CD4-positive, alpha-beta T cell (primary cell): ENCODE measurements around the gene SCFD2. TPM values are rescaled to one million over a fixed set of nuclear protein-coding genes. Genes with fewer than 3 reads are reported as not detected.

Source experiments
- ATAC-seq: fragments of 200-7000 bp; cut with Tn5 transposase; one replicate; pipeline ENCODE4 v1.10.0; 2022; ENCODE audit warnings: mild to moderate bottlenecking; ENCODE audit not compliant: poor library complexity
- CTCF ChIA-PET: fragments of 350-600 bp; sonication (Branson Sonifier 250); formaldehyde crosslinking; loops from one replicate; lab custom pipeline; 2021; ENCODE audit warnings: antibody characterized with exemption, inconsistent platforms; lab: Charles Lee
- POLR2A ChIA-PET: fragments of 350-600 bp; sonication (Branson Sonifier 250); formaldehyde crosslinking; loops from one replicate; lab custom pipeline; 2021; ENCODE audit warnings: antibody characterized with exemption, inconsistent platforms; lab: Charles Lee
- DNase-seq, 14 experiments: peaks; one replicate each; pipeline ENCODE4 v3.0.0-alpha.2; 2013 to 2020; ENCODE audit warnings: mixed read lengths in 2 of 14
- H3K27ac ChIP-seq, 2 donors: one replicate each; pipeline versions ENCODE4 v1.5.1 to v1.7.0; 2013; ENCODE audit warnings: low read length in 2 of 2, low read depth in 1 of 2, mild to moderate bottlenecking in 1 of 2
- H3K27me3 ChIP-seq, 2 experiments: 1 replicate in 1 of 2; 2 replicates in 1 of 2; pipeline versions ENCODE4 v1.6.1 to v1.7.0; 2013; ENCODE audit warnings: low read length in 2 of 2, control low read depth in 1 of 2, mild to moderate bottlenecking in 1 of 2, moderate library complexity in 1 of 2; ENCODE audit not compliant: insufficient read depth in 2 of 2, control insufficient read depth in 1 of 2
- H3K36me3 ChIP-seq: one replicate; pipeline ENCODE4 v1.6.1; 2013; ENCODE audit warnings: low read length, control low read depth; ENCODE audit not compliant: insufficient read depth
- H3K4me1 ChIP-seq: one replicate; pipeline ENCODE4 v1.6.1; 2013; ENCODE audit warnings: low read length, control low read depth; ENCODE audit not compliant: insufficient read depth
- H3K4me3 ChIP-seq: one replicate; pipeline ENCODE4 v1.5.1; 2013; ENCODE audit warnings: mild to moderate bottlenecking, low read length, moderate library complexity
- H3K9me3 ChIP-seq, 2 experiments: 1 replicate in 1 of 2; 2 replicates in 1 of 2; pipeline versions ENCODE4 v1.6.1 to v1.7.0; 2013; ENCODE audit warnings: low read length in 2 of 2, mild to moderate bottlenecking in 2 of 2, control low read depth in 1 of 2, moderate library complexity in 1 of 2; ENCODE audit not compliant: control insufficient read depth in 1 of 2, insufficient read depth in 1 of 2
- H3K27ac Mint-ChIP-seq: one replicate; pipeline ENCODE4 v1.8.0; 2020; ENCODE audit warnings: mixed read lengths
- H3K27me3 Mint-ChIP-seq: one replicate; pipeline ENCODE4 v1.8.0; 2021; ENCODE audit warnings: mixed read lengths
- H3K36me3 Mint-ChIP-seq: one replicate; pipeline ENCODE4 v1.8.0; 2021; ENCODE audit warnings: low read depth, mixed read lengths
- H3K4me1 Mint-ChIP-seq: one replicate; pipeline ENCODE4 v1.8.0; 2021; ENCODE audit warnings: low read depth, mixed read lengths
- H3K4me3 Mint-ChIP-seq: one replicate; pipeline ENCODE4 v1.8.0; 2020; ENCODE audit warnings: mild to moderate bottlenecking, mixed read lengths
- H3K9me3 Mint-ChIP-seq: one replicate; pipeline ENCODE4 v1.8.0; 2020; ENCODE audit warnings: mixed read lengths
- intact Hi-C, 2 experiments: fragments of 100-400 bp; cut with DNase I in 1 of 2; cut with micrococcal nuclease in 1 of 2; formaldehyde crosslinking; loops; one replicate each; pipeline versions ENCODE4 v1.15.1 to v1.9.0; 2023 to 2025; cut with DNase I, micrococcal nuclease
- total RNA-seq, 174 experiments: library from RNA in 2 of 174; stranded (reverse) in 2 of 174; gene quantifications; one replicate each; pipeline ENCODE4 v1.2.3 and lab custom pipeline; 2021 to 2026
- TF ChIP-seq, protein P1 (sequence below): fragments of 200-600 bp; IDR thresholded peaks from one replicate; pipeline ENCODE4 v1.8.0; 2022; ENCODE audit warnings: antibody characterized with exemption, mild to moderate bottlenecking

Gene SCFD2
- total RNA-seq, 2 experiments from 2014 or later, result 15.4 to 17.6 TPM

DNA sequence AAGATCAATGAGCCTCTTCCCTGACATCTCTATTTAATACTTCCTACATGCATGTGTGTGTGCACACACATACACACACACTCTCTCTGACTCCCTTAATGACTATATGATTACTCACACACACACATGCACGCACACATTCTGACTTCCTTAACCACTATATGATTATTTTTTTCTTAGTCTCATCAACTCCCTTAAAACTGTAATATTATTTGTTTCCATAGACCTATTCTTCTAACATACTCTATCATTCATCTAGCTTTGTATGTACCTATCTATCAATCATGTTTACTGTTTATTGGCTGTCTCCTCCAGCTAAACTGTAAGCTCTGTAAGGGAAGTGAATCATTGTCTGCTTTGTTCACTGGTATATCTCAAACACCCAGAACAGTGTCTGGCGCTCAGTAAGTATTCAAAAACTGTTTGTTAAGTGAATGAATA lies 267.2 kb downstream of the SCFD2 start:
- POLR2A ChIA-PET, result no interaction called here
- Histone ChIP-seq H3K27ac (no peak overlapping the region), H3K9me3 (peaks cover 3 to 4% of the 10 kb centered on the region in 2 experiments), H3K4me3 (no peak overlapping the region), H3K4me1 (no peaks in the 10 kb centered on the region), H3K36me3 (no peaks in the 10 kb centered on the region), H3K27me3 (no peaks in the 10 kb centered on the region)
- Mint-ChIP-seq H3K4me3 (no peak overlapping the region), H3K4me1 (no peaks in the 10 kb centered on the region), H3K36me3 (peaks cover 57% of the 10 kb centered on the region), H3K9me3 (peaks cover 15% of the 10 kb centered on the region), H3K27me3 (no peaks in the 10 kb centered on the region), H3K27ac (no peak overlapping the region)
- CTCF ChIA-PET, result no interaction called here
- TF ChIP-seq, protein P1, sequence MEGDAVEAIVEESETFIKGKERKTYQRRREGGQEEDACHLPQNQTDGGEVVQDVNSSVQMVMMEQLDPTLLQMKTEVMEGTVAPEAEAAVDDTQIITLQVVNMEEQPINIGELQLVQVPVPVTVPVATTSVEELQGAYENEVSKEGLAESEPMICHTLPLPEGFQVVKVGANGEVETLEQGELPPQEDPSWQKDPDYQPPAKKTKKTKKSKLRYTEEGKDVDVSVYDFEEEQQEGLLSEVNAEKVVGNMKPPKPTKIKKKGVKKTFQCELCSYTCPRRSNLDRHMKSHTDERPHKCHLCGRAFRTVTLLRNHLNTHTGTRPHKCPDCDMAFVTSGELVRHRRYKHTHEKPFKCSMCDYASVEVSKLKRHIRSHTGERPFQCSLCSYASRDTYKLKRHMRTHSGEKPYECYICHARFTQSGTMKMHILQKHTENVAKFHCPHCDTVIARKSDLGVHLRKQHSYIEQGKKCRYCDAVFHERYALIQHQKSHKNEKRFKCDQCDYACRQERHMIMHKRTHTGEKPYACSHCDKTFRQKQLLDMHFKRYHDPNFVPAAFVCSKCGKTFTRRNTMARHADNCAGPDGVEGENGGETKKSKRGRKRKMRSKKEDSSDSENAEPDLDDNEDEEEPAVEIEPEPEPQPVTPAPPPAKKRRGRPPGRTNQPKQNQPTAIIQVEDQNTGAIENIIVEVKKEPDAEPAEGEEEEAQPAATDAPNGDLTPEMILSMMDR, result no peak
- DNase-seq, result no peak
- ATAC-seq, result no peak
- intact Hi-C loops, result no loop called here

DNA sequence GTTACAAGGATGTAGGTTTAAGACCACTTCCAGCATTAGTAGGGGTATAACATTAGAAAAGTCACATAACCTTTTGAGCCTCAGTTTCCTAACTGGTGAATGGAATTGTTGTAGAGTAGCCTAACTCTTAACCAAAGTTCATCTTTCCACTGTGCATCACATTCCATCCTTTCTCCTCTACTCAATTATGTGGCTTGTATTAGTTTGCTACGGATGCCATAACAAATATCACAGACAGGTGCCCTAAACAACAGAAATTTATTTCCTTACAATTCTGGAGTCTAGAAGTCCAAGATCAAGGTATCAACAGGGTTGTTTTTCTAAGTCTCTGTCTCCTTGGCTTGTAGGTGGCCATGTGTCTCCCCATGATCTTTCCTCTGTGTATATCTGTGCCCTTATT lies 271.8 kb downstream of the SCFD2 start:
- Mint-ChIP-seq H3K27me3 (no peaks in the 10 kb centered on the region), H3K9me3 (peaks cover 9% of the 10 kb centered on the region), H3K4me1 (no peaks in the 10 kb centered on the region), H3K4me3 (no peak overlapping the region), H3K36me3 (peaks cover 46% of the 10 kb centered on the region), H3K27ac (no peak overlapping the region)
- Histone ChIP-seq H3K36me3 (no peaks in the 10 kb centered on the region), H3K4me3 (no peak overlapping the region), H3K9me3 (no peaks in the 10 kb centered on the region), H3K27me3 (no peaks in the 10 kb centered on the region), H3K27ac (no peak overlapping the region), H3K4me1 (no peaks in the 10 kb centered on the region)
- intact Hi-C loops, result no loop called here
- ChIA-PET CTCF (no interaction called here), POLR2A (no interaction called here)
- no peak for DNase-seq
- ATAC-seq, result no peak
- TF ChIP-seq, protein P1, result no peak

DNA sequence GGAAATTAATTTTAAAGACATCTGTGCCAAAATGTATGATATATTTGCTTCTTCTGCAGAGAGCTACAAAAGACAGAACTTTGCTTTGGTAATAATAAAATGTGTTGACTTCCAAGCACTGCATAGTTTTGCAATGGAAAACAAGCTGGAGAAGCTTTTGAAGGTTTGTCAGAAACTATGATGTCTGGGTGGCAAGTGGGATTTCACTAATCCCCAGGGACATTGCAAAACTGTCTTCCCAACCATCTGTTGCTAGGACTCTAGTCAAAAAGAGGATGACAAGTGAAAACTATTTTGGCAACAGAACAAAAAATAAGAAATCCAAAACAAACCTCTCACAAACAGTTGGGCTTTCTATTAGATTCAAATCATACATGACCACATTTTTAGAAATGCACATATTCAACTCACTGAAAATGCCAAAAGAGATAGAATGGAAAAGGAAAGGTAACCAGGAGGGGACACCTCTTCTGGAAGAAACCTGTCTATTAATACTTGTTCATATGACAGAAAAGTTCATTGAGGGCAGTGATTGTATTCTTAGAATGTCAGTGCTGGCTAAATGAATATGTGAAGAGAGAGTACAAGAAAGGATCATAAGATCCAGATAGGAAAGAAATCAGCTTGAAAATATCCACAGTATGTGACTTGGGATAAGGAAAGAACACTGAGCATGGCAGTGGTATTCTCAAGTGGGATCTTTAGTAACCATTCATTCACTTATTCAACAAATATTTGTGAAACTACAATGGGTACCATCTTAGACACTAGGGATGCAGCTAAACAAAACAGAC lies 275.7 kb downstream of the SCFD2 start:
- no peaks in the 10 kb centered on the region for H3K36me3 ChIP-seq

More for the DNA sequence above, 275.7 kb downstream of the SCFD2 start:
- peaks cover 65% of the 10 kb centered on the region for H3K36me3 Mint-ChIP-seq
- no peaks in the 10 kb centered on the region for H3K27me3 ChIP-seq
- ChIA-PET POLR2A (no interaction called here), CTCF (no interaction called here)
- H3K27ac Mint-ChIP-seq, result no peak overlapping the region
- intact Hi-C loops, result no loop called here
- no peak overlapping the region for H3K27ac ChIP-seq
- peaks cover 10% of the 10 kb centered on the region for H3K9me3 Mint-ChIP-seq
- H3K4me1 Mint-ChIP-seq, result no peaks in the 10 kb centered on the region
- ATAC-seq, result no peak
- no peak overlapping the region for H3K4me3 Mint-ChIP-seq
- no peak for DNase-seq
- H3K4me3 ChIP-seq, result no peak overlapping the region
- H3K27me3 Mint-ChIP-seq, result no peaks in the 10 kb centered on the region
- no peaks in the 10 kb centered on the region for H3K4me1 ChIP-seq
- TF ChIP-seq, protein P1, result no peak
- H3K9me3 ChIP-seq, result peaks cover 3 to 7% of the 10 kb centered on the region in 2 experiments
